H9 (cell line): ENCODE data around the gene AAMP. TPM values are rescaled to one million over a fixed set of nuclear protein-coding genes. Genes with fewer than 3 reads are reported as not detected.
A peak's percentile ranks its signal among the peaks of the same experiment; 100 is the strongest.

Experiments used
- DNase-seq: peaks from one replicate; pipeline ENCODE4 v3.0.0-alpha.2; 2017
- H2AFZ ChIP-seq: one replicate; pipeline ENCODE4 v1.6.1; 2013; ENCODE audit warnings: mild to moderate bottlenecking, low read length, control low read depth, moderate library complexity
- H2AK5ac ChIP-seq: 2 replicates; pipeline ENCODE4 v1.6.1; 2013; ENCODE audit warnings: low read length, control low read depth, mixed read lengths; ENCODE audit not compliant: insufficient read length
- H2BK120ac ChIP-seq: one replicate; pipeline ENCODE4 v1.6.1; 2013; ENCODE audit warnings: low read depth, mild to moderate bottlenecking, low read length, control low read depth, inconsistent platforms; ENCODE audit not compliant: poor library complexity, severe bottlenecking
- H2BK12ac ChIP-seq: 2 replicates; pipeline ENCODE4 v1.6.1; 2013; ENCODE audit warnings: low read length, control low read depth, mixed read lengths, low read depth; ENCODE audit not compliant: insufficient read length
- H2BK15ac ChIP-seq: 2 replicates; pipeline ENCODE4 v1.6.1; 2013; ENCODE audit warnings: low read depth, low read length, control low read depth
- H2BK20ac ChIP-seq: one replicate; pipeline ENCODE4 v1.6.1; 2013; ENCODE audit warnings: low read depth, mild to moderate bottlenecking, low read length, control low read depth, inconsistent platforms; ENCODE audit not compliant: poor library complexity, severe bottlenecking
- H2BK5ac ChIP-seq: 2 replicates; pipeline ENCODE4 v1.6.1; 2013; ENCODE audit warnings: low read length, control low read depth, mixed read lengths; ENCODE audit not compliant: insufficient read length
- H3K14ac ChIP-seq: 2 replicates; pipeline ENCODE4 v1.6.1; 2013; ENCODE audit warnings: low read length, control low read depth; ENCODE audit not compliant: insufficient read depth
- H3K18ac ChIP-seq: 2 replicates; pipeline ENCODE4 v1.6.1; 2013; ENCODE audit warnings: low read depth, mild to moderate bottlenecking, mixed read lengths, low read length, control low read depth; ENCODE audit not compliant: insufficient read length
- H3K23ac ChIP-seq: 2 replicates; pipeline ENCODE4 v1.6.1; 2013; ENCODE audit warnings: low read length, control low read depth, mixed read lengths, low read depth; ENCODE audit not compliant: insufficient read length
- H3K23me2 ChIP-seq: 2 replicates; pipeline ENCODE4 v1.6.1; 2013; ENCODE audit warnings: low read depth, mild to moderate bottlenecking, mixed read lengths, low read length, control low read depth; ENCODE audit not compliant: insufficient read length, poor library complexity, severe bottlenecking
- H3K27ac ChIP-seq: 2 replicates; pipeline ENCODE4 v1.5.1; 2013; ENCODE audit warnings: low read length, control low read depth, mixed read lengths, low read depth; ENCODE audit not compliant: insufficient read length
- H3K27me3 ChIP-seq: 2 replicates; pipeline ENCODE4 v1.6.1; 2013; ENCODE audit warnings: low read length, control low read depth, inconsistent platforms; ENCODE audit not compliant: insufficient read depth
- H3K4ac ChIP-seq: 2 replicates; pipeline ENCODE4 v1.6.1; 2013; ENCODE audit warnings: low read depth, mild to moderate bottlenecking, control low read depth, inconsistent platforms, low read length, moderate library complexity
- H3K4me1 ChIP-seq: 2 replicates; pipeline ENCODE4 v1.6.1; 2013; ENCODE audit warnings: low read length, control low read depth, inconsistent platforms; ENCODE audit not compliant: insufficient read depth
- H3K4me2 ChIP-seq: 2 replicates; pipeline ENCODE4 v1.6.1; 2013; ENCODE audit warnings: low read length, control low read depth, mixed read lengths; ENCODE audit not compliant: insufficient read length, insufficient read depth
- H3K56ac ChIP-seq: 2 replicates; pipeline ENCODE4 v1.6.1; 2013; ENCODE audit warnings: low read depth, mild to moderate bottlenecking, mixed read lengths, low read length, control low read depth; ENCODE audit not compliant: insufficient read length
- H3K79me1 ChIP-seq: 2 replicates; pipeline ENCODE4 v1.6.1; 2013; ENCODE audit warnings: low read depth, mild to moderate bottlenecking, moderate library complexity, low read length, control low read depth, inconsistent platforms; ENCODE audit not compliant: insufficient read depth, poor library complexity, severe bottlenecking
- H3K79me2 ChIP-seq: 2 replicates; pipeline ENCODE4 v1.6.1; 2013; ENCODE audit warnings: low read length, control low read depth, inconsistent platforms; ENCODE audit not compliant: insufficient read depth
- H3K9ac ChIP-seq: 2 replicates; pipeline ENCODE4 v1.6.1; 2013; ENCODE audit warnings: low read length, control low read depth, mixed read lengths; ENCODE audit not compliant: insufficient read length; ENCODE audit errors: extremely low read depth
- H3K9me3 ChIP-seq: one replicate; pipeline ENCODE4 v1.6.1; 2013; ENCODE audit warnings: low read depth, low read length, inconsistent platforms; ENCODE audit not compliant: control insufficient read depth
- H3T11ph ChIP-seq: one replicate; pipeline ENCODE4 v1.6.1; 2013; ENCODE audit warnings: mild to moderate bottlenecking, low read length, control low read depth, inconsistent platforms
- H4K20me1 ChIP-seq: one replicate; pipeline ENCODE4 v1.6.1; 2013; ENCODE audit not compliant: control insufficient read depth, insufficient read length, insufficient read depth
- H4K5ac ChIP-seq: 2 replicates; pipeline ENCODE4 v1.6.1; 2013; ENCODE audit warnings: low read depth, mild to moderate bottlenecking, mixed read lengths, low read length, control low read depth; ENCODE audit not compliant: insufficient read length
- H4K8ac ChIP-seq: replicated peaks from 2 replicates; pipeline ENCODE4 v1.6.1; 2013; ENCODE audit warnings: low read length, control low read depth, mixed read lengths, low read depth; ENCODE audit not compliant: insufficient read length
- H4K91ac ChIP-seq: 2 replicates; pipeline ENCODE4 v1.6.1; 2013; ENCODE audit warnings: low read depth, mild to moderate bottlenecking, moderate library complexity, mixed read lengths, low read length, control low read depth; ENCODE audit not compliant: insufficient read length
- H3K27ac Mint-ChIP-seq, 3 experiments: 2 replicates in 2 of 3; 3 replicates in 1 of 3; pipeline ENCODE4 v1.8.0; 2020 to 2021; ENCODE audit warnings: mixed read lengths in 3 of 3, mild to moderate bottlenecking in 1 of 3, moderate library complexity in 1 of 3
- H3K27me3 Mint-ChIP-seq: 2 replicates; pipeline ENCODE4 v1.8.0; 2021; ENCODE audit warnings: low read depth, mild to moderate bottlenecking, moderate library complexity, mixed read lengths
- H3K36me3 Mint-ChIP-seq, 3 experiments: 2 replicates in 2 of 3; 3 replicates in 1 of 3; pipeline ENCODE4 v1.8.0; 2020 to 2021; ENCODE audit warnings: low read depth in 3 of 3, mixed read lengths in 3 of 3; ENCODE audit not compliant: insufficient read depth in 1 of 3
- H3K4me1 Mint-ChIP-seq, 2 experiments: 2 replicates each; pipeline ENCODE4 v1.8.0; 2020; ENCODE audit warnings: mixed read lengths in 2 of 2
- H3K4me3 Mint-ChIP-seq, 2 experiments: 2 replicates in 1 of 2; 3 replicates in 1 of 2; pipeline ENCODE4 v1.8.0; 2020 to 2021; ENCODE audit warnings: mild to moderate bottlenecking in 2 of 2, mixed read lengths in 2 of 2, moderate library complexity in 1 of 2
- H3K9me3 Mint-ChIP-seq, 2 experiments: 2 replicates in 1 of 2; 3 replicates in 1 of 2; pipeline ENCODE4 v1.8.0; 2020; ENCODE audit warnings: mild to moderate bottlenecking in 2 of 2, mixed read lengths in 2 of 2, moderate library complexity in 1 of 2
- CTCF ChIP-seq: fragments of 200-600 bp; sonication (generic); conservative IDR thresholded peaks from 3 replicates; pipeline ENCODE4 v1.8.0; 2021; ENCODE audit warnings: antibody characterized with exemption, mild to moderate bottlenecking
- WGBS: extraction: QIAGEN DNeasy Blood & Tissue Kit; methylation state at CpG from one replicate; pipeline ENCODE4 v1.1.7; 2013; ENCODE audit warnings: missing lambda C conversion rate, low lambda C conversion rate, mixed read lengths; ENCODE audit not compliant: insufficient read length; ENCODE audit errors: extremely low coverage; 5-methylcytosine and 5-hydroxymethylcytosine counted together
- total RNA-seq: library from RNA; stranded (reverse); gene quantifications from 2 replicates; pipeline ENCODE4 v1.2.1, GENCODE V29; 2021

Gene AAMP
- total RNA-seq, 1 experiment from 2014 or later: 103 TPM

GRCh38 chr2:218296847-218297246, 26.9 kb upstream of the AAMP start:
- H3K4me2 ChIP-seq: no peak overlapping the region
- Mint-ChIP-seq H3K27me3 (no peaks in the 10 kb centered on the region; the same call in 1 of the 2 replicates), H3K4me3 (no peak overlapping the region), H3K27ac (peak overlapping the region in 1 of 3 experiments; percentile 56; a peak in 1 of 7 replicates), H3K9me3 (no peaks in the 10 kb centered on the region), H3K36me3 (no peaks in the 10 kb centered on the region), H3K4me1 (peaks cover 31 to 36% of the 10 kb centered on the region in 2 experiments)
- H3K14ac ChIP-seq: no peak overlapping the region
- no peak overlapping the region for H3K23ac ChIP-seq
- H3K9me3 ChIP-seq: no peaks in the 10 kb centered on the region
- no peak overlapping the region for H3K27ac ChIP-seq
- no peak overlapping the region for H4K91ac ChIP-seq
- DNase-seq: no peak
- H3K56ac ChIP-seq: no peak overlapping the region
- no CpG with 5 or more reads among the region's 7 CpGs for WGBS
- no peaks in the 10 kb centered on the region for H3K79me1 ChIP-seq
- peak; percentile 31; the same call in 2 of the 3 replicates for TF ChIP-seq CTCF
- H2BK12ac ChIP-seq: no peak overlapping the region
- no peak overlapping the region for H4K5ac ChIP-seq
- no peak overlapping the region for H2AK5ac ChIP-seq
- no peak overlapping the region for H2AFZ ChIP-seq
- H3K18ac ChIP-seq: no peak overlapping the region
- peaks cover 3% of the 10 kb centered on the region for H3K23me2 ChIP-seq
- H3K4me1 ChIP-seq: 0 out of 2 replicates have a peak, but pooled peaks cover 2% of the 10 kb centered on the region
- no peak overlapping the region for H2BK15ac ChIP-seq
- H3K4ac ChIP-seq: no peak overlapping the region
- H4K8ac ChIP-seq: no peak overlapping the region
- no peak overlapping the region for H3T11ph ChIP-seq
- H2BK5ac ChIP-seq: no peak overlapping the region
- H2BK20ac ChIP-seq: no peak overlapping the region
- H2BK120ac ChIP-seq: no peak overlapping the region
- no peak overlapping the region for H3K9ac ChIP-seq
- H4K20me1 ChIP-seq: no peaks in the 10 kb centered on the region
- H3K79me2 ChIP-seq: no peaks in the 10 kb centered on the region
- H3K27me3 ChIP-seq: no peaks in the 10 kb centered on the region
